Stimulated activated CD8-positive, alpha-beta memory T cell treated with anti-CD3 and anti-CD28 coated beads, Interleukin-15, amount 100 ng/mL, for 48 hours (primary cell): ENCODE data around the gene EIF5.

Experiments used
- DNase-seq, 2 donors: peaks; one replicate each; pipeline ENCODE4 v3.0.0-alpha.2; 2020; ENCODE audit warnings: low read depth in 2 of 2

Gene EIF5

GRCh38 chr14:103393676-103394626 is 59.9 kb downstream of the EIF5 start:
- no peak for DNase-seq
